ENCODE results near the gene GRIA1.

DNA sequence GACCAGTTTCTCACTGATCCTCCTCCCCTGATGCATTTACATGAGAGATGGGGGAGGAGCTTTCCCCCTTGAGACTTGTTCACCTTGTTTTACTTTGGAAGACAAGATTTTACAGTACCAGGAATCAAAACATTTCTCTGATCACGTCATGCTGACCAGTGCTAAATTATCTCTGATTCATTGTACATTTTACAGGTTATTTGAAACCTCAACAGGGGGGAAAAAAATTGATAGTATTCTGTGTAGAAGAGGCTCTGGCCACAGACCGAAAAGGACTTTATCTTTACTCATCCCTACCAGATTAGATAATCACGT lies 133.9 kb downstream of the GRIA1 start:
- TF ChIP-seq, protein P1, sequence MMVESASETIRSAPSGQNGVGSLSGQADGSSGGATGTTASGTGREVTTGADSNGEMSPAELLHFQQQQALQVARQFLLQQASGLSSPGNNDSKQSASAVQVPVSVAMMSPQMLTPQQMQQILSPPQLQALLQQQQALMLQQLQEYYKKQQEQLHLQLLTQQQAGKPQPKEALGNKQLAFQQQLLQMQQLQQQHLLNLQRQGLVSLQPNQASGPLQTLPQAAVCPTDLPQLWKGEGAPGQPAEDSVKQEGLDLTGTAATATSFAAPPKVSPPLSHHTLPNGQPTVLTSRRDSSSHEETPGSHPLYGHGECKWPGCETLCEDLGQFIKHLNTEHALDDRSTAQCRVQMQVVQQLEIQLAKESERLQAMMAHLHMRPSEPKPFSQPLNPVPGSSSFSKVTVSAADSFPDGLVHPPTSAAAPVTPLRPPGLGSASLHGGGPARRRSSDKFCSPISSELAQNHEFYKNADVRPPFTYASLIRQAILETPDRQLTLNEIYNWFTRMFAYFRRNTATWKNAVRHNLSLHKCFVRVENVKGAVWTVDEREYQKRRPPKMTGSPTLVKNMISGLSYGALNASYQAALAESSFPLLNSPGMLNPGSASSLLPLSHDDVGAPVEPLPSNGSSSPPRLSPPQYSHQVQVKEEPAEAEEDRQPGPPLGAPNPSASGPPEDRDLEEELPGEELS (CRISPR knock-in tag; IDR thresholded peaks at IDR 0.05) = no peak
- TF ChIP-seq ZNF423 (CRISPR knock-in tag; IDR thresholded peaks at IDR 0.05) = no peak
- TF ChIP-seq, protein P2, sequence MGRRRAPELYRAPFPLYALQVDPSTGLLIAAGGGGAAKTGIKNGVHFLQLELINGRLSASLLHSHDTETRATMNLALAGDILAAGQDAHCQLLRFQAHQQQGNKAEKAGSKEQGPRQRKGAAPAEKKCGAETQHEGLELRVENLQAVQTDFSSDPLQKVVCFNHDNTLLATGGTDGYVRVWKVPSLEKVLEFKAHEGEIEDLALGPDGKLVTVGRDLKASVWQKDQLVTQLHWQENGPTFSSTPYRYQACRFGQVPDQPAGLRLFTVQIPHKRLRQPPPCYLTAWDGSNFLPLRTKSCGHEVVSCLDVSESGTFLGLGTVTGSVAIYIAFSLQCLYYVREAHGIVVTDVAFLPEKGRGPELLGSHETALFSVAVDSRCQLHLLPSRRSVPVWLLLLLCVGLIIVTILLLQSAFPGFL (CRISPR knock-in tag; IDR thresholded peaks at IDR 0.05; ENCODE audit: borderline replicate concordance) = no peak
- TF ChIP-seq, protein P3, sequence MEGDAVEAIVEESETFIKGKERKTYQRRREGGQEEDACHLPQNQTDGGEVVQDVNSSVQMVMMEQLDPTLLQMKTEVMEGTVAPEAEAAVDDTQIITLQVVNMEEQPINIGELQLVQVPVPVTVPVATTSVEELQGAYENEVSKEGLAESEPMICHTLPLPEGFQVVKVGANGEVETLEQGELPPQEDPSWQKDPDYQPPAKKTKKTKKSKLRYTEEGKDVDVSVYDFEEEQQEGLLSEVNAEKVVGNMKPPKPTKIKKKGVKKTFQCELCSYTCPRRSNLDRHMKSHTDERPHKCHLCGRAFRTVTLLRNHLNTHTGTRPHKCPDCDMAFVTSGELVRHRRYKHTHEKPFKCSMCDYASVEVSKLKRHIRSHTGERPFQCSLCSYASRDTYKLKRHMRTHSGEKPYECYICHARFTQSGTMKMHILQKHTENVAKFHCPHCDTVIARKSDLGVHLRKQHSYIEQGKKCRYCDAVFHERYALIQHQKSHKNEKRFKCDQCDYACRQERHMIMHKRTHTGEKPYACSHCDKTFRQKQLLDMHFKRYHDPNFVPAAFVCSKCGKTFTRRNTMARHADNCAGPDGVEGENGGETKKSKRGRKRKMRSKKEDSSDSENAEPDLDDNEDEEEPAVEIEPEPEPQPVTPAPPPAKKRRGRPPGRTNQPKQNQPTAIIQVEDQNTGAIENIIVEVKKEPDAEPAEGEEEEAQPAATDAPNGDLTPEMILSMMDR (IDR thresholded peaks at IDR 0.05) = no peak
- TF ChIP-seq MXD4 (CRISPR knock-in tag; IDR thresholded peaks at IDR 0.05; ENCODE audit: borderline replicate concordance) = no peak
- TF ChIP-seq, protein P4, sequence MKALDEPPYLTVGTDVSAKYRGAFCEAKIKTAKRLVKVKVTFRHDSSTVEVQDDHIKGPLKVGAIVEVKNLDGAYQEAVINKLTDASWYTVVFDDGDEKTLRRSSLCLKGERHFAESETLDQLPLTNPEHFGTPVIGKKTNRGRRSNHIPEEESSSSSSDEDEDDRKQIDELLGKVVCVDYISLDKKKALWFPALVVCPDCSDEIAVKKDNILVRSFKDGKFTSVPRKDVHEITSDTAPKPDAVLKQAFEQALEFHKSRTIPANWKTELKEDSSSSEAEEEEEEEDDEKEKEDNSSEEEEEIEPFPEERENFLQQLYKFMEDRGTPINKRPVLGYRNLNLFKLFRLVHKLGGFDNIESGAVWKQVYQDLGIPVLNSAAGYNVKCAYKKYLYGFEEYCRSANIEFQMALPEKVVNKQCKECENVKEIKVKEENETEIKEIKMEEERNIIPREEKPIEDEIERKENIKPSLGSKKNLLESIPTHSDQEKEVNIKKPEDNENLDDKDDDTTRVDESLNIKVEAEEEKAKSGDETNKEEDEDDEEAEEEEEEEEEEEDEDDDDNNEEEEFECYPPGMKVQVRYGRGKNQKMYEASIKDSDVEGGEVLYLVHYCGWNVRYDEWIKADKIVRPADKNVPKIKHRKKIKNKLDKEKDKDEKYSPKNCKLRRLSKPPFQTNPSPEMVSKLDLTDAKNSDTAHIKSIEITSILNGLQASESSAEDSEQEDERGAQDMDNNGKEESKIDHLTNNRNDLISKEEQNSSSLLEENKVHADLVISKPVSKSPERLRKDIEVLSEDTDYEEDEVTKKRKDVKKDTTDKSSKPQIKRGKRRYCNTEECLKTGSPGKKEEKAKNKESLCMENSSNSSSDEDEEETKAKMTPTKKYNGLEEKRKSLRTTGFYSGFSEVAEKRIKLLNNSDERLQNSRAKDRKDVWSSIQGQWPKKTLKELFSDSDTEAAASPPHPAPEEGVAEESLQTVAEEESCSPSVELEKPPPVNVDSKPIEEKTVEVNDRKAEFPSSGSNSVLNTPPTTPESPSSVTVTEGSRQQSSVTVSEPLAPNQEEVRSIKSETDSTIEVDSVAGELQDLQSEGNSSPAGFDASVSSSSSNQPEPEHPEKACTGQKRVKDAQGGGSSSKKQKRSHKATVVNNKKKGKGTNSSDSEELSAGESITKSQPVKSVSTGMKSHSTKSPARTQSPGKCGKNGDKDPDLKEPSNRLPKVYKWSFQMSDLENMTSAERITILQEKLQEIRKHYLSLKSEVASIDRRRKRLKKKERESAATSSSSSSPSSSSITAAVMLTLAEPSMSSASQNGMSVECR (CRISPR knock-in tag; IDR thresholded peaks at IDR 0.05; ENCODE audit: borderline replicate concordance) = no peak
- no peak for TF ChIP-seq SMAD4 (CRISPR knock-in tag; IDR thresholded peaks at IDR 0.05)
- TF ChIP-seq GTF2I (CRISPR knock-in tag; conservative IDR thresholded peaks at IDR 0.05) = no peak
- TF ChIP-seq USF1 (CRISPR knock-in tag; IDR thresholded peaks at IDR 0.05) = no peak
- TF ChIP-seq E2F1 (CRISPR knock-in tag; IDR thresholded peaks at IDR 0.05) = no peak
- no peak for TF ChIP-seq HMGXB4 (CRISPR knock-in tag; IDR thresholded peaks at IDR 0.05)
- TF ChIP-seq FOXP1 (CRISPR knock-in tag; IDR thresholded peaks at IDR 0.05; ENCODE audit: borderline replicate concordance) = no peak
- TF ChIP-seq KAT7 (CRISPR knock-in tag; IDR thresholded peaks at IDR 0.05; ENCODE audit: borderline replicate concordance) = no peak

Measured in WTC11 (cell line).